H9 (cell line): ENCODE data around the gene LYPD4. TPM values are rescaled to one million over a fixed set of nuclear protein-coding genes. Genes with fewer than 3 reads are reported as not detected.

Experiments used
- DNase-seq: peaks from one replicate; pipeline ENCODE4 v3.0.0-alpha.2; 2017
- H2AFZ ChIP-seq: one replicate; pipeline ENCODE4 v1.6.1; 2013; ENCODE audit warnings: mild to moderate bottlenecking, low read length, control low read depth, moderate library complexity
- H2AK5ac ChIP-seq: 2 replicates; pipeline ENCODE4 v1.6.1; 2013; ENCODE audit warnings: low read length, control low read depth, mixed read lengths; ENCODE audit not compliant: insufficient read length
- H2BK120ac ChIP-seq: one replicate; pipeline ENCODE4 v1.6.1; 2013; ENCODE audit warnings: low read depth, mild to moderate bottlenecking, low read length, control low read depth, inconsistent platforms; ENCODE audit not compliant: poor library complexity, severe bottlenecking
- H2BK12ac ChIP-seq: 2 replicates; pipeline ENCODE4 v1.6.1; 2013; ENCODE audit warnings: low read length, control low read depth, mixed read lengths, low read depth; ENCODE audit not compliant: insufficient read length
- H2BK15ac ChIP-seq: 2 replicates; pipeline ENCODE4 v1.6.1; 2013; ENCODE audit warnings: low read depth, low read length, control low read depth
- H2BK20ac ChIP-seq: one replicate; pipeline ENCODE4 v1.6.1; 2013; ENCODE audit warnings: low read depth, mild to moderate bottlenecking, low read length, control low read depth, inconsistent platforms; ENCODE audit not compliant: poor library complexity, severe bottlenecking
- H2BK5ac ChIP-seq: 2 replicates; pipeline ENCODE4 v1.6.1; 2013; ENCODE audit warnings: low read length, control low read depth, mixed read lengths; ENCODE audit not compliant: insufficient read length
- H3K14ac ChIP-seq: 2 replicates; pipeline ENCODE4 v1.6.1; 2013; ENCODE audit warnings: low read length, control low read depth; ENCODE audit not compliant: insufficient read depth
- H3K18ac ChIP-seq: 2 replicates; pipeline ENCODE4 v1.6.1; 2013; ENCODE audit warnings: low read depth, mild to moderate bottlenecking, mixed read lengths, low read length, control low read depth; ENCODE audit not compliant: insufficient read length
- H3K23ac ChIP-seq: 2 replicates; pipeline ENCODE4 v1.6.1; 2013; ENCODE audit warnings: low read length, control low read depth, mixed read lengths, low read depth; ENCODE audit not compliant: insufficient read length
- H3K23me2 ChIP-seq: 2 replicates; pipeline ENCODE4 v1.6.1; 2013; ENCODE audit warnings: low read depth, mild to moderate bottlenecking, mixed read lengths, low read length, control low read depth; ENCODE audit not compliant: insufficient read length, poor library complexity, severe bottlenecking
- H3K27ac ChIP-seq: 2 replicates; pipeline ENCODE4 v1.5.1; 2013; ENCODE audit warnings: low read length, control low read depth, mixed read lengths, low read depth; ENCODE audit not compliant: insufficient read length
- H3K27me3 ChIP-seq: 2 replicates; pipeline ENCODE4 v1.6.1; 2013; ENCODE audit warnings: low read length, control low read depth, inconsistent platforms; ENCODE audit not compliant: insufficient read depth
- H3K4ac ChIP-seq: 2 replicates; pipeline ENCODE4 v1.6.1; 2013; ENCODE audit warnings: low read depth, mild to moderate bottlenecking, control low read depth, inconsistent platforms, low read length, moderate library complexity
- H3K4me1 ChIP-seq: 2 replicates; pipeline ENCODE4 v1.6.1; 2013; ENCODE audit warnings: low read length, control low read depth, inconsistent platforms; ENCODE audit not compliant: insufficient read depth
- H3K4me2 ChIP-seq: 2 replicates; pipeline ENCODE4 v1.6.1; 2013; ENCODE audit warnings: low read length, control low read depth, mixed read lengths; ENCODE audit not compliant: insufficient read length, insufficient read depth
- H3K56ac ChIP-seq: 2 replicates; pipeline ENCODE4 v1.6.1; 2013; ENCODE audit warnings: low read depth, mild to moderate bottlenecking, mixed read lengths, low read length, control low read depth; ENCODE audit not compliant: insufficient read length
- H3K79me1 ChIP-seq: 2 replicates; pipeline ENCODE4 v1.6.1; 2013; ENCODE audit warnings: low read depth, mild to moderate bottlenecking, moderate library complexity, low read length, control low read depth, inconsistent platforms; ENCODE audit not compliant: insufficient read depth, poor library complexity, severe bottlenecking
- H3K79me2 ChIP-seq: 2 replicates; pipeline ENCODE4 v1.6.1; 2013; ENCODE audit warnings: low read length, control low read depth, inconsistent platforms; ENCODE audit not compliant: insufficient read depth
- H3K9ac ChIP-seq: 2 replicates; pipeline ENCODE4 v1.6.1; 2013; ENCODE audit warnings: low read length, control low read depth, mixed read lengths; ENCODE audit not compliant: insufficient read length; ENCODE audit errors: extremely low read depth
- H3K9me3 ChIP-seq: one replicate; pipeline ENCODE4 v1.6.1; 2013; ENCODE audit warnings: low read depth, low read length, inconsistent platforms; ENCODE audit not compliant: control insufficient read depth
- H3T11ph ChIP-seq: one replicate; pipeline ENCODE4 v1.6.1; 2013; ENCODE audit warnings: mild to moderate bottlenecking, low read length, control low read depth, inconsistent platforms
- H4K20me1 ChIP-seq: one replicate; pipeline ENCODE4 v1.6.1; 2013; ENCODE audit not compliant: control insufficient read depth, insufficient read length, insufficient read depth
- H4K5ac ChIP-seq: 2 replicates; pipeline ENCODE4 v1.6.1; 2013; ENCODE audit warnings: low read depth, mild to moderate bottlenecking, mixed read lengths, low read length, control low read depth; ENCODE audit not compliant: insufficient read length
- H4K8ac ChIP-seq: replicated peaks from 2 replicates; pipeline ENCODE4 v1.6.1; 2013; ENCODE audit warnings: low read length, control low read depth, mixed read lengths, low read depth; ENCODE audit not compliant: insufficient read length
- H4K91ac ChIP-seq: 2 replicates; pipeline ENCODE4 v1.6.1; 2013; ENCODE audit warnings: low read depth, mild to moderate bottlenecking, moderate library complexity, mixed read lengths, low read length, control low read depth; ENCODE audit not compliant: insufficient read length
- H3K27ac Mint-ChIP-seq, 3 experiments: 2 replicates in 2 of 3; 3 replicates in 1 of 3; pipeline ENCODE4 v1.8.0; 2020 to 2021; ENCODE audit warnings: mixed read lengths in 3 of 3, mild to moderate bottlenecking in 1 of 3, moderate library complexity in 1 of 3
- H3K27me3 Mint-ChIP-seq: 2 replicates; pipeline ENCODE4 v1.8.0; 2021; ENCODE audit warnings: low read depth, mild to moderate bottlenecking, moderate library complexity, mixed read lengths
- H3K36me3 Mint-ChIP-seq, 3 experiments: 2 replicates in 2 of 3; 3 replicates in 1 of 3; pipeline ENCODE4 v1.8.0; 2020 to 2021; ENCODE audit warnings: low read depth in 3 of 3, mixed read lengths in 3 of 3; ENCODE audit not compliant: insufficient read depth in 1 of 3
- H3K4me1 Mint-ChIP-seq, 2 experiments: 2 replicates each; pipeline ENCODE4 v1.8.0; 2020; ENCODE audit warnings: mixed read lengths in 2 of 2
- H3K4me3 Mint-ChIP-seq, 2 experiments: 2 replicates in 1 of 2; 3 replicates in 1 of 2; pipeline ENCODE4 v1.8.0; 2020 to 2021; ENCODE audit warnings: mild to moderate bottlenecking in 2 of 2, mixed read lengths in 2 of 2, moderate library complexity in 1 of 2
- H3K9me3 Mint-ChIP-seq, 2 experiments: 2 replicates in 1 of 2; 3 replicates in 1 of 2; pipeline ENCODE4 v1.8.0; 2020; ENCODE audit warnings: mild to moderate bottlenecking in 2 of 2, mixed read lengths in 2 of 2, moderate library complexity in 1 of 2
- CTCF ChIP-seq: fragments of 200-600 bp; sonication (generic); conservative IDR thresholded peaks from 3 replicates; pipeline ENCODE4 v1.8.0; 2021; ENCODE audit warnings: antibody characterized with exemption, mild to moderate bottlenecking
- WGBS: extraction: QIAGEN DNeasy Blood & Tissue Kit; methylation state at CpG from one replicate; pipeline ENCODE4 v1.1.7; 2013; ENCODE audit warnings: missing lambda C conversion rate, low lambda C conversion rate, mixed read lengths; ENCODE audit not compliant: insufficient read length; ENCODE audit errors: extremely low coverage; 5-methylcytosine and 5-hydroxymethylcytosine counted together
- total RNA-seq: library from RNA; stranded (reverse); gene quantifications from 2 replicates; pipeline ENCODE4 v1.2.1, GENCODE V29; 2021

The LYPD4 gene
- total RNA-seq, 1 experiment from 2014 or later: not detected

- H4K91ac ChIP-seq: no peak overlapping the region
- Mint-ChIP-seq H3K36me3 (no peaks in the 10 kb centered on the region; a peak in 1 of 7 replicates), H3K4me3 (no peak overlapping the region), H3K27me3 (peaks cover 16% of the 10 kb centered on the region), H3K9me3 (peaks cover 2 to 75% of the 10 kb centered on the region in 2 experiments), H3K27ac (no peak overlapping the region), H3K4me1 (no peaks in the 10 kb centered on the region)
- H3T11ph ChIP-seq: no peak overlapping the region
- no peak overlapping the region for H3K4me2 ChIP-seq
- no peak overlapping the region for H3K27ac ChIP-seq
- H3K23me2 ChIP-seq: no peaks in the 10 kb centered on the region
- no CpG with 5 or more reads among the region's 5 CpGs for WGBS
- no peaks in the 10 kb centered on the region for H3K79me2 ChIP-seq
- H4K8ac ChIP-seq: no peak overlapping the region
- H3K18ac ChIP-seq: no peak overlapping the region
- no peaks in the 10 kb centered on the region for H3K79me1 ChIP-seq
- H3K4me1 ChIP-seq: no peaks in the 10 kb centered on the region
- no peak overlapping the region for H3K14ac ChIP-seq
- DNase-seq: peak; percentile 65
- H2BK12ac ChIP-seq: no peak overlapping the region
- no peak overlapping the region for H3K4ac ChIP-seq
- H2BK120ac ChIP-seq: no peak overlapping the region
- no peak overlapping the region for H2AFZ ChIP-seq
- H3K23ac ChIP-seq: no peak overlapping the region
- H3K9me3 ChIP-seq: no peaks in the 10 kb centered on the region
- H3K56ac ChIP-seq: no peak overlapping the region
- H4K5ac ChIP-seq: no peak overlapping the region
- no peak overlapping the region for H3K9ac ChIP-seq
- no peak overlapping the region for H2BK15ac ChIP-seq
- H2AK5ac ChIP-seq: no peak overlapping the region
- no peaks in the 10 kb centered on the region for H4K20me1 ChIP-seq
- no peak overlapping the region for H2BK5ac ChIP-seq
- H3K27me3 ChIP-seq: no peaks in the 10 kb centered on the region
- peak; percentile 76 for TF ChIP-seq CTCF
- H2BK20ac ChIP-seq: no peak overlapping the region
These were observed 49.4 kb downstream of the LYPD4 start for GRCh38 chr19:41795031-41795461.
